NCI-H1930 (cell line): ENCODE results near the gene TRAM1L1.

ENCODE experiments used
- DNase-seq, 2 experiments: peaks; one replicate each; lab custom pipeline; 2025; lab: John Stamatoyannopoulos, UW

TRAM1L1 gene

GRCh38 chr4:117084866-117085701, at the start of gene TRAM1L1:
Gene TRAM1L1 (minus strand): TSS chr4:117085576. CDS start chr4:117085393, 183 bp downstream.
- DNase-seq, result peak; percentile 50 to 70

GRCh38 chr4:117134386-117134785, 49.0 kb upstream of the TRAM1L1 start:
- no peak for DNase-seq

DNA sequence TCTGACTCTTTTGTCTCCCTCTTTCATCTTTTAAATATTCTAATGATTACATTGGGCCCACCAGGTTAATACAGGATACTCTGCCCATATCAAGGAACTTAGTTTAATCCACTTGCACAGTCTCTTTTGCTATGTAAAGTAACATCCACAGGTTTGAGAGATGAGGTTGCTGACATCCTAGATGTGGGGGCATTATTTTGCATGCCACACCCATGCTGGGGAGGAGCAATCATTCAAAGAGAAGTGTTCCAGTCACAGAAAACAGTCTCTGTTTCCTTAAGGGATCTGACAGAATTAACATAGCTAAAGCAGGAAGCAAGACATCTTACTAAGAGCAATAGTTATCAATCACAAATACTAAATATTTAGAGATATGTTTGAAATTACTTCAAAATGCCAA, 11.5 kb upstream of the TRAM1L1 start:
- no peak for DNase-seq

GRCh38 chr4:117096462-117096861, 11.1 kb upstream of the TRAM1L1 start:
- DNase-seq, result no peak

GRCh38 chr4:117093571-117093970, 8.2 kb upstream of the TRAM1L1 start:
- DNase-seq, result no peak

DNA sequence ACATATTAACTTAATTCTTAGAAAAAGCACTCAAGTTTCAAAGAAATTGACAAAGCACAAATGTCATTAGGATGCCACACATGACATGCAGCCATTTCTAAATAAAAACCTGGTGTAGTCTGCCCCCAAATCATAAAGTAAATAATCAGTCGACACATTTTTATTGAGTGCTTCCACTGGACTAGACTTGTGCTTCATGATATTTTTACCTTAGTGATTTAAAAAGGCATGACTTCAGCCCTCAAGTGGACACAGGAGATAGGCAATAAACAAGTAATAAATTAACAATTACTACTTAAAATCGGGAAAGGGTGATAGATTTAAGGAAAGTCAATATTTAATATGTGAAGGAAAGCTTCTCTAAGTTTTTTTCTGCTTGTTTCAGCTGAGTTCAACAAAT, 7.6 kb downstream of the TRAM1L1 start:
- DNase-seq, result no peak

DNA sequence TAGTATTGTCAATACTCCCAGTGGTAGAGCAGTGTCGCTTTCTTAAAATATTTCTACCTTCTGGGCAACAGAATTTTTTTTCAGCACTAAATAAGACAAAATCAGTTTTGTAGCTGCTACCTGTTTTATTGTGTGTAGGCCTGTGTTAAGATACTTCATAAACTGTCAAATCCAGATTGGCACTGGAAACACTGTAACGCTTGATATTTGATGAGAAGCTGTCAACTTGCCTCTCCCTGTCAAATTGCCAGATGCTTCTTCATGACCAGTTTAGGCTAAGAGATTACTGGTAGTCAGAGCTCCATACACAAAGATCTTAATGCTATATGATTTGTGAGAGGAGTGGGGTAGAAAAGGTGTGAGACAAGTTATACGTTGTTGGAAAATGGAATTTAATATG, 17.3 kb downstream of the TRAM1L1 start:
- DNase-seq, result no peak

DNA sequence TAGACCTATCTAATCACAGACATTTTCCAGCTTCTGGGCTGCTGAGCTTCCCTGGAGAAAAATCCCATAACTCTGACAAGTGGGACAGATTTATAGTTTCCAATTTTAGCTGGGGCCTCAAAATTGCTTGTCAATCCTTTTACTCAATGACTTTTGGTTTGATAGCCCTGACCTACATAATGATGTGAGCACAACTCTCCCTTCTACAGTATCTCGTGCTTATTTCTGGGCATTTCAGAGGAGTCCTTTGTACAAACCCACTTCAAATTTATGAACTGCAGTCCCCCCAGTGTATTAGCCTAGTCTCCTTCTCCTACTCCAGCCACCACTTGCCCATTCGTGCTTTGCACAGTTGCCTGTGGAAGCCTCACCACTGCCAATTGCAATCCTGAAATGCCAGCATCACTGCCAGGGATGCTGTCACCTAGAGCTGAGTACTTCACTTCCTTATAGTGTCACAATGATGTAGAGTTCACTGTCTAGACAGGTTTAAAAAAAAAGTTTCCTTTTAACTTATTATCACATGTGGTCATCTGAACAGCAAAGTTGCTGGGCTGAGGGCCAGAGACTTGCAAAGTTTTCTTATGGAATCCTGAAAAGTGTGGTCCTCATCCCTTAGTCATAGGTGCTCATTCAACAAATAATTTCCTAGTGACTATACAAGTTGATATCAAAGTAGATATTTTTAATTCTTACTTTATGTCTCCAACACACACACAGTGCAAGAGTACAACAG, 21.2 kb downstream of the TRAM1L1 start:
- DNase-seq, result no peak

- no peak for DNase-seq
These were observed 42.4 kb downstream of the TRAM1L1 start for GRCh38 chr4:117042962-117043361.
